SK-N-SH (cell line): ENCODE data around the gene BTAF1. TPM values are rescaled to one million over a fixed set of nuclear protein-coding genes. Genes with fewer than 3 reads are reported as not detected.
A peak's percentile ranks its signal among the peaks of the same experiment; 100 is the strongest.

Experiments
- CTCF ChIA-PET: fragments of 300-600, 350-600 bp; formaldehyde crosslinking; extraction: SDS; loops from one replicate; lab custom pipeline; 2021; lab: Yijun Ruan, JAX
- POLR2A ChIA-PET: fragments of 350-600 bp; sonication (Branson Sonifier 250); formaldehyde crosslinking; extraction: SDS; loops from one replicate; lab custom pipeline; 2020; ENCODE audit warnings: antibody characterized with exemption, inconsistent platforms; lab: Yijun Ruan, JAX
- DNase-seq: peaks from one replicate; pipeline ENCODE4 v3.0.0; 2012
- H2AFZ ChIP-seq: fragments of 200-600 bp; sonication (generic); 2 replicates; pipeline ENCODE4 v1.8.1; 2016; ENCODE audit warnings: antibody characterized with exemption, mild to moderate bottlenecking, low read depth
- H3F3A ChIP-seq: fragments of 200-600 bp; sonication (generic); replicated peaks from 2 replicates; pipeline ENCODE3; 2016; ENCODE audit warnings: antibody characterized with exemption, mild to moderate bottlenecking; ENCODE audit not compliant: insufficient read depth
- H3K27ac ChIP-seq, 2 experiments: fragments of 200-500 bp in 1 of 2; fragments of 200-600 bp in 1 of 2; sonication (Bioruptor generic) in 1 of 2; sonication (generic), shearing (Covaris generic) in 1 of 2; 2 replicates each; pipeline versions ENCODE4 v1.5.1 to v1.6.1; 2014 to 2016; ENCODE audit warnings: low read depth in 2 of 2, inconsistent platforms in 1 of 2, low read length in 1 of 2, mild to moderate bottlenecking in 1 of 2, mixed read lengths in 1 of 2
- H3K27me3 ChIP-seq: fragments of 200-600 bp; sonication (generic), shearing (Covaris generic); 2 replicates; pipeline ENCODE4 v1.6.1; 2016; ENCODE audit warnings: mixed run types; ENCODE audit not compliant: insufficient read depth
- H3K36me3 ChIP-seq, 2 experiments: fragments of 200-500 bp in 1 of 2; fragments of 200-600 bp in 1 of 2; sonication (Bioruptor generic) in 1 of 2; sonication (generic) in 1 of 2; replicated peaks in 1 of 2; 2 replicates each; pipeline versions ENCODE3 to v1.5.1; 2014 to 2016; ENCODE audit warnings: low read length in 1 of 2, mild to moderate bottlenecking in 1 of 2; ENCODE audit not compliant: insufficient read depth in 2 of 2, control insufficient read depth in 1 of 2
- H3K4me1 ChIP-seq, 2 experiments: fragments of 200-500 bp in 1 of 2; fragments of 200-600 bp in 1 of 2; sonication (Bioruptor generic) in 1 of 2; sonication (generic), shearing (Covaris generic) in 1 of 2; 2 replicates each; pipeline versions ENCODE4 v1.5.1 to v1.6.1; 2014 to 2016; ENCODE audit warnings: low read depth in 1 of 2, low read length in 1 of 2, mixed run types in 1 of 2; ENCODE audit not compliant: insufficient read depth in 2 of 2, control insufficient read depth in 1 of 2
- H3K4me2 ChIP-seq: fragments of 200-600 bp; sonication (generic), shearing (Covaris generic); 2 replicates; pipeline ENCODE4 v1.6.1; 2017; ENCODE audit warnings: mixed run types
- H3K4me3 ChIP-seq, 2 experiments: fragments of 200-500 bp in 1 of 2; fragments of 200-600 bp in 1 of 2; sonication (Bioruptor generic) in 1 of 2; sonication (generic), shearing (Covaris generic) in 1 of 2; 2 replicates each; pipeline versions ENCODE4 v1.5.1 to v1.8.1; 2014 to 2016; ENCODE audit warnings: low read depth in 2 of 2, inconsistent platforms in 1 of 2, low read length in 1 of 2, mild to moderate bottlenecking in 1 of 2, mixed read lengths in 1 of 2, moderate library complexity in 1 of 2
- H3K79me2 ChIP-seq: fragments of 200-600 bp; sonication (generic); 2 replicates; pipeline ENCODE4 v1.8.1; 2017; ENCODE audit warnings: mild to moderate bottlenecking; ENCODE audit not compliant: insufficient read depth
- H3K9ac ChIP-seq: fragments of 200-600 bp; sonication (generic); 2 replicates; pipeline ENCODE4 v1.6.1; 2017; ENCODE audit warnings: mixed run types
- H3K9me2 ChIP-seq: fragments of 200-600 bp; sonication (generic); 2 replicates; pipeline ENCODE4 v1.6.1; 2017; ENCODE audit warnings: mixed run types
- H3K9me3 ChIP-seq: fragments of 200-600 bp; sonication (generic); 2 replicates; pipeline ENCODE4 v1.6.1; 2017; ENCODE audit warnings: mixed run types, mild to moderate bottlenecking, moderate library complexity
- H4K20me1 ChIP-seq: fragments of 200-600 bp; sonication (generic); 2 replicates; pipeline ENCODE4 v1.6.1; 2017; ENCODE audit warnings: mild to moderate bottlenecking, mixed run types; ENCODE audit not compliant: insufficient read depth
- CTCF ChIP-seq: fragments of 200-600 bp; sonication (generic); IDR thresholded peaks from 2 replicates; pipeline ENCODE4 v1.6.1; 2017; ENCODE audit warnings: antibody characterized with exemption, mild to moderate bottlenecking, moderate library complexity
- EZH2phosphoT487 ChIP-seq: fragments of 200-600 bp; sonication (generic); IDR thresholded peaks from 2 replicates; pipeline ENCODE4 v1.6.1; 2017; ENCODE audit warnings: low read depth, mixed run types, mild to moderate bottlenecking, antibody characterized with exemption, moderate library complexity, borderline replicate concordance
- GABPA ChIP-seq: IDR thresholded peaks from 2 replicates; pipeline ENCODE4 v1.4.0; 2012; ENCODE audit warnings: low read depth, mild to moderate bottlenecking
- GATA2 ChIP-seq: sonication (generic); formaldehyde crosslinking; IDR thresholded peaks from 2 replicates; pipeline ENCODE4 v1.5.0; 2020; ENCODE audit warnings: mild to moderate bottlenecking, missing genetic modification reagents
- JUND ChIP-seq: IDR thresholded peaks from 2 replicates; pipeline ENCODE4 v1.4.0; 2012
- MEF2A ChIP-seq: IDR thresholded peaks from 2 replicates; pipeline ENCODE4 v1.4.0; 2012; ENCODE audit warnings: low read depth, borderline replicate concordance
- MXI1 ChIP-seq: IDR thresholded peaks from 2 replicates; pipeline ENCODE4 v1.6.1; 2012; ENCODE audit warnings: mild to moderate bottlenecking, low read depth, low read length, improper control_type of control experiment
- NFIC ChIP-seq: IDR thresholded peaks from 2 replicates; pipeline ENCODE4 v1.4.0; 2012; ENCODE audit warnings: borderline replicate concordance
- PBX3 ChIP-seq: IDR thresholded peaks from 2 replicates; pipeline ENCODE4; 2012
- POLR2AphosphoS5 ChIP-seq: IDR thresholded peaks from 2 replicates; pipeline ENCODE4 v1.6.1; 2012; ENCODE audit warnings: low read depth, low read length
- RAD21 ChIP-seq: IDR thresholded peaks from 2 replicates; pipeline ENCODE4 v1.6.1; 2012; ENCODE audit warnings: mild to moderate bottlenecking, low read length
- RXRA ChIP-seq: IDR thresholded peaks from 2 replicates; pipeline ENCODE4 v1.4.0; 2012; ENCODE audit warnings: low read depth, mild to moderate bottlenecking, borderline replicate concordance
- USF2 ChIP-seq: fragments of 150-350 bp; IDR thresholded peaks from 2 replicates; pipeline ENCODE4 v1.6.1; 2017; ENCODE audit warnings: antibody characterized with exemption, low read length, low read depth, borderline replicate concordance
- YY1 ChIP-seq: IDR thresholded peaks from 2 replicates; pipeline ENCODE4 v1.4.0; 2012; ENCODE audit warnings: low read depth, mild to moderate bottlenecking
- ZBTB33 ChIP-seq: IDR thresholded peaks from 2 replicates; pipeline ENCODE4 v1.4.0; 2012; ENCODE audit warnings: low read depth, borderline replicate concordance
- WGBS: methylation state at CpG from one replicate; pipeline ENCODE4 v1.1.6; 2017; ENCODE audit warnings: low lambda C conversion rate; 5-methylcytosine and 5-hydroxymethylcytosine counted together
- polyA plus RNA-seq, 3 experiments: library from polyadenylated mRNA; depleted of rRNA; stranded (reverse); fragments of >200 nt; gene quantifications; 2 replicates each; pipeline ENCODE4 v1.2.3, GENCODE V29; 2012

BTAF1 gene
- polyA plus RNA-seq, 1 of the 3 experiments (the other 2 are of a cell fraction), result 9.8 TPM

- TF ChIP-seq PBX3 (no peak), RAD21 (no peak)
These were observed 36.1 kb upstream of the BTAF1 start (continued) for GRCh38 chr10:91887272-91888076.

- H4K20me1 ChIP-seq, result no peaks in the 10 kb centered on the region
- DNase-seq, result no peak
- 100% methylated on average over 1 of the region's 1 CpG for WGBS
- TF ChIP-seq JUND (0 out of 2 replicates have a peak, but pooled peaks have one; percentile 8), RAD21 (no peak)
- H3K9me3 ChIP-seq, result no peaks in the 10 kb centered on the region
- no peaks in the 10 kb centered on the region for H3K79me2 ChIP-seq
- H3K36me3 ChIP-seq, result no peaks in the 10 kb centered on the region
- no peak overlapping the region for H3K4me2 ChIP-seq
- H3K9ac ChIP-seq, result no peak overlapping the region
- H3F3A ChIP-seq, result peaks cover 2% of the 10 kb centered on the region
- CTCF ChIA-PET, result interaction anchor here (1.0 kb wide), 1 partner anchor 21 kb away, joined by 4 read pairs; no protein-coding TSS in a partner anchor
- no peak overlapping the region for H3K4me3 ChIP-seq
- POLR2A ChIA-PET, result no interaction called here
- no peak overlapping the region for H3K27ac ChIP-seq
- H2AFZ ChIP-seq, result no peak overlapping the region
- peaks cover 0 to 9% of the 10 kb centered on the region in 2 experiments; a peak in 2 of 4 replicates for H3K4me1 ChIP-seq
- H3K9me2 ChIP-seq, result no peaks in the 10 kb centered on the region
- no peaks in the 10 kb centered on the region for H3K27me3 ChIP-seq
These were observed 32.2 kb upstream of the BTAF1 start for GRCh38 chr10:91891125-91892001.

GRCh38 chr10:91893051-91893450 is 30.5 kb upstream of the BTAF1 start:
- 100% methylated on average over 2 of the region's 2 CpGs for WGBS
- POLR2A ChIA-PET, result no interaction called here
- CTCF ChIA-PET, result interaction anchor here (0.7 kb wide), 1 partner anchor 20 kb away, joined by 3 read pairs; no protein-coding TSS in a partner anchor
- TF ChIP-seq USF2 (no peak), MEF2A (no peak), MXI1 (no peak), GABPA (no peak), NFIC (no peak), EZH2phosphoT487 (no peak), GATA2 (CRISPR knock-in tag) (no peak), POLR2AphosphoS5 (no peak), YY1 (no peak), RXRA (no peak), JUND (no peak), ZBTB33 (no peak), CTCF (no peak), RAD21 (no peak), PBX3 (no peak)

More at GRCh38 chr10:91893051-91893450, 30.5 kb upstream of the BTAF1 start:
- no peak overlapping the region for H2AFZ ChIP-seq
- H3K27ac ChIP-seq, result no peak overlapping the region
- no peak overlapping the region for H3K4me2 ChIP-seq
- H3F3A ChIP-seq, result peaks cover 2% of the 10 kb centered on the region
- peaks cover 0 to under 1% of the 10 kb centered on the region in 2 experiments; a peak in 1 of 4 replicates for H3K4me1 ChIP-seq
- H3K9ac ChIP-seq, result no peak overlapping the region
- H3K27me3 ChIP-seq, result no peaks in the 10 kb centered on the region
- H3K36me3 ChIP-seq, result no peaks in the 10 kb centered on the region
- DNase-seq, result no peak
- H4K20me1 ChIP-seq, result no peaks in the 10 kb centered on the region
- H3K4me3 ChIP-seq, result no peak overlapping the region
- no peaks in the 10 kb centered on the region for H3K9me3 ChIP-seq
- H3K79me2 ChIP-seq, result no peaks in the 10 kb centered on the region
- no peaks in the 10 kb centered on the region for H3K9me2 ChIP-seq
